Muscle layer of duodenum (tissue), 2 donors: ENCODE measurements around the gene NUDT3.
"Not testable (repeated sequence)": the region's sequence is repeated elsewhere in the genome, so short reads cannot be mapped to it uniquely, and the experiment has no call there.

Source experiments
- H3K27ac ChIP-seq: one replicate; pipeline ENCODE4 v1.7.0; 2013; ENCODE audit warnings: mild to moderate bottlenecking, low read length
- H3K27me3 ChIP-seq: one replicate; pipeline ENCODE4 v1.7.0; 2013; ENCODE audit warnings: low read depth, mild to moderate bottlenecking, control low read depth, low read length
- H3K36me3 ChIP-seq, 2 donors: one replicate each; pipeline ENCODE4 v1.7.0; 2013; ENCODE audit warnings: low read length in 2 of 2, control low read depth in 1 of 2, mild to moderate bottlenecking in 1 of 2; ENCODE audit not compliant: insufficient read depth in 2 of 2, control insufficient read depth in 1 of 2
- H3K4me1 ChIP-seq, 2 donors: one replicate each; pipeline ENCODE4 v1.7.0; 2013; ENCODE audit warnings: low read length in 2 of 2, mild to moderate bottlenecking in 2 of 2, control low read depth in 1 of 2, moderate library complexity in 1 of 2; ENCODE audit not compliant: insufficient read depth in 2 of 2, control insufficient read depth in 1 of 2
- H3K4me3 ChIP-seq, 2 donors: one replicate each; pipeline ENCODE4 v1.7.0; 2013; ENCODE audit warnings: low read length in 2 of 2, low read depth in 1 of 2, mild to moderate bottlenecking in 1 of 2
- H3K9me3 ChIP-seq, 2 donors: one replicate each; pipeline ENCODE4 v1.7.0; 2013; ENCODE audit warnings: low read length in 2 of 2, control low read depth in 1 of 2, mild to moderate bottlenecking in 1 of 2; ENCODE audit not compliant: control insufficient read depth in 1 of 2
- donor health status: healthy.

NUDT3 gene

DNA sequence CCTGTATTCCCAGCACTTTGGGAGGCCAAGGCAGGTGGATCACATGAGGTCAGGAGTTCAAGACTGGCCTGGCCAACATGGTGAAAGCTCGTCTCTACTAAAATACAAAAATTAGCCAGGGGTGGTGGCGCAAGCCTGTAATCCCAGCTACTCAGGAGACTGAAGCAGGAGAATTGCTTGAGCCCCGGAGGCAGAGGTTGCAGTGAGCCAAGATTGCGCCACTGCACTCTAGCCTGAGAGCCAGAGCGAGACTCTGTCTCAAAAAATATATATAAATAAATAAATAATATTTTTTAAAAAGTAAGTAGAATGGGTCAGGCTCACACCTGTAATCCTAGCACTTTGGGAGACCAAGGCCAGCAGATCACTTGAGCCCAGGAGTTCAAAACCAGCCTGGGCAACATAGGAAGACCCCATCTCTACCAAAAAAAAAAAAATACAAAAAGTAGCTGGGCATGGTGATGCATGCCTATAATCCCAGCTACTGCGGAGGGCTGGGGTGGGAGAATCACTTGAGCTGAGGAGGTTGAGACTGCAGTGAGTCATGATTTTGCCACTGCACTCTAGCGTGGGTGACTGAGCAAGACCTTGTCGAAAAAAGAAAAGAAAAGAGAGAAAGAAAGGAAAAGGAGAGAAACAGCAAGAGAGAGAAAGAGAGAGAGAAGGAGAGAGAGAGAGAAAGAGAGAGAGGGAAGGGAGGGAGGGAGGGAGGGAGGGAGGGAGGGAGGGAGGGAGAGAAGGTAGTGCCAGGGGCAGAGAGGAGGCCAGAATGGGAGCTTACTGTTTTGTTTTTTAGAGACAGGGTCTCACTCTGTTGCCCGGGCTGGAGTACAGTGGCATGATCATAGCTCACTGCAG is 26.5 kb downstream of the NUDT3 start:
- H3K27me3 ChIP-seq, H3K27ac ChIP-seq, H3K9me3 ChIP-seq, H3K4me3 ChIP-seq, H3K36me3 ChIP-seq: not testable (repeated sequence)
- H3K4me1 ChIP-seq: peaks cover 8 to 10% of the 10 kb centered on the region in 2 donors

DNA sequence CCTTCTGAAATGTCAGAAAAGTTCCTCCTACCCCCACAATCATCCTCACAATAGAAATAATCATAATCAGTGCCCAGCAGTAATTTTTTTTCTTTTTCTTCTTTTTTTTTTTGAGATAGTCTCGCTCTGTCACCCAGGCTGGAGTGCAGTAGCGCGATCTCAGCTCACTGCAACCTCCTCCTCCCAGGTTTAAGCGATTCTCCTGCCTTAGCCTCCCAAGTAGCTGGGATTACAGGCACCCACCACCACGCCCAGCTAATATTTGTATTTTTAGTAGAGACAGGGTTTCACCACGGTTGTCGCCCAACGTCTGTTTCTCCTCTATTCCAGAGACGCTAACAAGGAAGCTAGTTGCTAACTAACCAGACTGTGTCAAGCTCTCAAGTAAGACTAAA is 28.8 kb downstream of the NUDT3 start:
- not testable (repeated sequence) for H3K4me3 ChIP-seq, H3K9me3 ChIP-seq, H3K27me3 ChIP-seq, H3K27ac ChIP-seq, H3K36me3 ChIP-seq
- peaks cover 8 to 18% of the 10 kb centered on the region in 2 donors for H3K4me1 ChIP-seq

DNA sequence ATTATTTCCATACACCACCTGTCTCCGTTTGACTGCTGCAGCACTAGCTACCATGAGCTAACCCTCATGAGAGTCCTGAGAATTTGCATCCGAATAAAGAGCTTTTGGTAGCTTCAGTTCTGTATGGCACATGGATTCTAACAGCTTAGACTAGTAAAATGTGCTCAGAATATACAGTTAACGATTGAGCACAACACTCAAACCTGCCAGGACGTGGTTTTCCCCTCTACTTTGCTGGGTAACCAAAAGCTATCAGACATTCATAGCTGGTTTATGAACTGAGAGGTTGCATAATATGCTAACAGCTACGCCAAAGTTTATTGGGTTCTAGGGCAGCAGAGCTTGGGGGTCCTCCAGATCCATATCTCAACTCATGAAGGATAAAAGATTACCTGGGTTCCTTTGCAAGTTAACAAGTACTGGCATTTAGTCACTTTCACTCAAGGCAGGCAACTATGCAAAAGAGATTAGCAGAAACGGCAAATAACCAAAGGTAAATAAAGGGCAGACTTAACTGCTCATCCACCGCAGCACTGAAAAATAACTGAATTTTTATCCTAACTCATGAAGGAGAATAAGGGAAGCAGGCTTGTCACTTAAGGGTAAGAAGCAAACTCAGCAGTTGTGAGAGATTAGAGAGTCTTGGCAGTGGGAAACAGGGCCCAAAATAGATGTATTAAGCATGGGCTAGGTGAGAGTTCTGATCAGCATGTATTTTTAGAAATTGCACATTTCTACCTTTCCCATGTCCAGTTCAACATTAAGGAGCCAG is 29.4 kb downstream of the NUDT3 start:
- Histone ChIP-seq H3K36me3 (no peaks in the 10 kb centered on the region), H3K27me3 (no peaks in the 10 kb centered on the region), H3K9me3 (no peaks in the 10 kb centered on the region), H3K4me1 (peaks cover 8 to 23% of the 10 kb centered on the region in 2 donors), H3K4me3 (no peak overlapping the region), H3K27ac (no peak overlapping the region)

DNA sequence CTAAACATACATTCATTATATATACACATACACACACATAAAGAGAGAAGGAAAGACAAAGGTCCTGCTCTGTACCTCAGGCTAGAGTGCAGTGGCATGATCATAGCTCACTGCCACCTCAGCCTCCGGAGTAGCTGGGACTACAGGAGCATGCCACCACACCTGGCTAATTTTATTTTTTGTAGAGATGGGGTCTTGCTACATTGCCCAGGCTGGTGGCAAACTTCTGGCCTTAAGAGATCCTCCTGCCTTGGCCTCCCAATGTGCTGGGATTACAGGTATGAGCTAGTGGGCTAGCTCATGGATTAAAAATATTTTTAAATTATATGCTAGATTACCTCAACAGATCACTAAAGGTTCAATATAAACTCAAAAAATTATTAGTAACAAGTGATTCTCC is 30.3 kb downstream of the NUDT3 start:
- Histone ChIP-seq H3K9me3 (no peaks in the 10 kb centered on the region), H3K36me3 (no peaks in the 10 kb centered on the region), H3K4me3 (no peak overlapping the region), H3K27me3 (no peaks in the 10 kb centered on the region), H3K4me1 (peaks cover 8 to 23% of the 10 kb centered on the region in 2 donors), H3K27ac (no peak overlapping the region)

DNA sequence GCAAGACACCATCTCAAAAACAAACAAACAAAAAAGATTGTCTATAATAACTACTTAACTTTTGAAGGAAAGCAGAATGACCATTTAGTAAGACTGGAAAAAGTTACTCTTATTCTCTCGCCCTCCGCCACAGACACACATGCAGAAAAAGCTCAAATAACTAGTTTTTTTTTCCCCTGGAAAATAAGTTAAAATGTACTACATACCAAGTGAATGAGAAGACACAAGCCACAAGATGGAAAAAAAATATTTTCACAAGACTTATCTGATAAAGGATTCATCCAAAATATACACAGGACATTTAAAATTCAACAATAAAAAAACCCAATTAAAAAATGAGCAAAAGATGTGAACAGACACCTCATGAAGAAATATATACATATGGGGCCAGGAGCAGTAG is 31.9 kb downstream of the NUDT3 start:
- no peak overlapping the region for H3K27ac ChIP-seq
- no peaks in the 10 kb centered on the region for H3K36me3 ChIP-seq
- H3K4me1 ChIP-seq: peaks cover 8 to 23% of the 10 kb centered on the region in 2 donors
- no peak overlapping the region for H3K4me3 ChIP-seq
- H3K27me3 ChIP-seq: no peaks in the 10 kb centered on the region
- no peaks in the 10 kb centered on the region for H3K9me3 ChIP-seq

DNA sequence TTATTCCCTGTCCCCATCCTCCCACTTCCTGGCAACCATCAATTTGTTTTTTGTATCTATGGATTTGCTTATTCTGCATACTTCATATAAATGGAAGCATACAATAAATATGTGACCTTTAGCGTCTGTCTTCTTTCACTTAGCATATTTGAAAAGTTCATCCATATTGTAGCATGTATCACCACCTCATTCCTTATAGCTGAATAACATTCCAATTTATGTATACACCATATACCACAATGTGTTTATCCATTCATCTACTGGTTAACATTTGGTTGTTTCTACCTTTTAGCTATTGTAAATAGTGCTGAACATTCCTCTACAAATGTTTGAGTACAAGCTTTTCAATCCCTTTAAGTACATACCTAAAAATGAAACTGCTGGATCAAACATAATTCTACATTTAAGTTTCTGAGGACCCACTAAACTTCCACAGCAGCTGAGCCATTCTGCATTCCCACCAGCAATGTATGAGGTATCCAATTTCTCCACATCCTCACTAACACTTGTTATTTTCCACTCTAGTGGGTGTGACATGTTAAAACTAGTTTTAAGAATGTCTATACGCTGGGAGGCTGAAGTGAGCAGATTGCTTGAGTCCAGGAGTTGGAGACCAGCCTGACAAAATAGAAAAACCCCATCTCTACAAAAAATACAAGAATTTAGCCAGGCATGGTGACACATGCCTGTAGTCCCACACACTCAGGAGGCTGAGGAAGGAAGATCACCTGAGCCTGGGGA is 32.9 kb downstream of the NUDT3 start:
- no peaks in the 10 kb centered on the region for H3K27me3 ChIP-seq
- no peaks in the 10 kb centered on the region for H3K36me3 ChIP-seq
- H3K27ac ChIP-seq: no peak overlapping the region
- H3K4me1 ChIP-seq: peaks cover 8 to 23% of the 10 kb centered on the region in 2 donors
- H3K9me3 ChIP-seq: no peaks in the 10 kb centered on the region
- no peak overlapping the region for H3K4me3 ChIP-seq

- Histone ChIP-seq H3K9me3 (no peaks in the 10 kb centered on the region), H3K36me3 (no peaks in the 10 kb centered on the region), H3K4me3 (no peak overlapping the region), H3K27ac (no peak overlapping the region), H3K4me1 (peaks cover 8 to 19% of the 10 kb centered on the region in 2 donors), H3K27me3 (no peaks in the 10 kb centered on the region)
Observed at GRCh38 chr6:34358389-34358905, 34.0 kb downstream of the NUDT3 start.

DNA sequence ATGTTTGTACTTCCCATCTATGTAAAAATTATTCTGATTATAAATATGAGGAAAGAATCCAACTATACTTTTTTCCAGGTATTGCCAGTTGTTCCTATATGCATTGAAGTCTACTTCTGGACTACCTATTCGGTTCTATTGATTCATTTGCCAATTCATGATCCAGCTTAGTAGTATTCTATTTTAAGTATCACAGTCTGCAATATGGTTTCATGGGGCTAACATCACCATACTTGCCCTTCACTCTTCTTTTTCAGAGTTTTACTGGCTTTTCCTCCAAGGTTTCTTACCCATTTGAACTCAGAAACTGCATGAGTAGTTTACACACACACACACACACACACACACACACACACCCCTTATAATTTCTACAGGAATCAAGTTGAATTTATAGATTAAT is 34.5 kb downstream of the NUDT3 start:
- H3K27ac ChIP-seq: no peak overlapping the region
- H3K9me3 ChIP-seq: no peaks in the 10 kb centered on the region
- H3K4me1 ChIP-seq: peaks cover 3 to 14% of the 10 kb centered on the region in 2 donors
- no peaks in the 10 kb centered on the region for H3K27me3 ChIP-seq
- H3K36me3 ChIP-seq: no peaks in the 10 kb centered on the region
- no peak overlapping the region for H3K4me3 ChIP-seq

GRCh38 chr6:34355889-34356288 is 36.6 kb downstream of the NUDT3 start:
- Histone ChIP-seq H3K27ac (no peak overlapping the region), H3K27me3 (no peaks in the 10 kb centered on the region), H3K36me3 (no peaks in the 10 kb centered on the region), H3K4me1 (peaks cover 0 to 22% of the 10 kb centered on the region in 2 donors), H3K4me3 (no peak overlapping the region), H3K9me3 (no peaks in the 10 kb centered on the region)

GRCh38 chr6:34354230-34354629 is 38.2 kb downstream of the NUDT3 start:
- not testable (repeated sequence) for H3K36me3 ChIP-seq, H3K27me3 ChIP-seq, H3K4me3 ChIP-seq, H3K27ac ChIP-seq, H3K9me3 ChIP-seq
- H3K4me1 ChIP-seq: peaks cover 4 to 25% of the 10 kb centered on the region in 2 donors

DNA sequence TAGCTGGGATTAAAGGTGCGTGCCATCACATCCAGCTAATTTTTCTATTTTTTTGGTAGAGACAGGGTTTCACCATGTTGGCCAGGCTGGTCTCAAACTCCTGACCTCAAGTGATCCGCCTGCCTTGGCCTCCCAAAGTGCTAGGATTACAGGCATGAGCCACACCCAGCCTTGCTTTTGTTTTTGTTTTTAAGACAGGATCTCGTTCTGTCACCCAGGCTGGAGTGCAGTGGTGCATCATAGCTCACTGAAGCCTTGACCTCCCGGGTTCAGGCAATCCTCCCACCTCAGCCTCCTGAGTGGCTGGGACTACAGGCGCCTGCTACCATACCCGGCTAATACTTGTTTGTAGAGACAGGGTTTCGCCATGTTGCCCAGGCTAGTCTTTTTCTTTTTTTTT is 38.9 kb downstream of the NUDT3 start:
- not testable (repeated sequence) for H3K4me3 ChIP-seq, H3K36me3 ChIP-seq, H3K27ac ChIP-seq, H3K27me3 ChIP-seq, H3K9me3 ChIP-seq
- H3K4me1 ChIP-seq: peaks cover 4 to 23% of the 10 kb centered on the region in 2 donors
